Esophagus muscularis mucosa (tissue), 3 donors: ENCODE results near the gene TNNT2.

Experiments used
- CTCF ChIP-seq, 3 experiments: fragments of 200-600 bp in 2 of 3; fragments of 450-650 bp in 1 of 3; sonication (generic) in 2 of 3; IDR thresholded peaks; one replicate each; pipeline ENCODE4 v1.5.1; 2017 to 2019; ENCODE audit warnings: antibody characterized with exemption in 3 of 3, mild to moderate bottlenecking in 2 of 3, moderate library complexity in 1 of 3
- POLR2A ChIP-seq: fragments of 450-650 bp; IDR thresholded peaks from one replicate; pipeline ENCODE4 v1.6.1; 2017; ENCODE audit warnings: antibody characterized with exemption, moderate library complexity, mild to moderate bottlenecking, low read depth
- POLR2AphosphoS5 ChIP-seq, 2 donors: sonication (generic); formaldehyde crosslinking; IDR thresholded peaks; one replicate each; pipeline ENCODE4 v1.6.1; 2017; ENCODE audit warnings: antibody characterized with exemption in 2 of 2

- TF ChIP-seq CTCF (IDR thresholded peaks at IDR 0.05) = no peak
- TF ChIP-seq POLR2AphosphoS5 (IDR thresholded peaks at IDR 0.05) = no peak
- no peak for TF ChIP-seq POLR2A
Measured at GRCh38 chr1:201409440-201409839, 32.0 kb upstream of the TNNT2 start.
